SH-SY5Y (cell line): Measurements from ENCODE around the gene BTNL8.

Experiments used
- GATA2 ChIP-seq: IDR thresholded peaks from 2 replicates; pipeline ENCODE4 v1.6.1; 2011; ENCODE audit warnings: mild to moderate bottlenecking, low read depth, low read length
- GATA3 ChIP-seq: IDR thresholded peaks from 2 replicates; pipeline ENCODE4 v1.6.1; 2011; ENCODE audit warnings: low read depth, mild to moderate bottlenecking, low read length, moderate library complexity

DNA sequence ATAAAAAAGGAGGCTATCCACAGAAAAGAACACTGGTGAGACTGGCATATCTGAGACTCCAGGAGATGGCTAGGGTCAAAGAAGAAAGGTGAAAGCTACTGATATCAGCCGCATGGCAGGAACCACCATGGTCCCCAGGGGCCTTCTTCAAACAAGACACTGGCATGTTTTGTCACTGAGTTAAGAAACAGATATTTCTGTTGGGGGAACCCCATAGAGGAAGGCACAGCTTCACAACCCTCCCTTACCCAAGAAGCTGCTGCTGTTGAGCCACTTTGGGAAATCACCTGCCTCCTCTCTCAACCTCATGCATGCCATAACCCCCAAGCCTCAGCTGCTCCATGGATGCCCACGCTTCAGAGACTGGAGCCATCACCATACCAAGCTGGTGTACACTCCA lies 76.4 kb downstream of the BTNL8 start:
- TF ChIP-seq GATA2 (no peak), GATA3 (no peak)
